GM21737 (cell line): ENCODE results near the gene VGF.
"Not testable (repeated sequence)": the region's sequence is repeated elsewhere in the genome, so short reads cannot be mapped to it uniquely, and the experiment has no call there.

Source experiments
- ATAC-seq: cut with Tn5 transposase; IDR thresholded peaks from one replicate; pipeline ENCODE4 v1.9.1; 2021; ENCODE audit warnings: mild to moderate bottlenecking, moderate library complexity; ENCODE audit not compliant: unreplicated experiment

The VGF gene

GRCh38 chr7:101121631-101121990 is 43.8 kb downstream of the VGF start:
- ATAC-seq: not testable (repeated sequence)

GRCh38 chr7:101120315-101120714 is 45.1 kb downstream of the VGF start:
- no peak for ATAC-seq

GRCh38 chr7:101119876-101120275 is 45.5 kb downstream of the VGF start:
- no peak for ATAC-seq

- no peak for ATAC-seq
These were observed 46.5 kb downstream of the VGF start for GRCh38 chr7:101118856-101119255.

GRCh38 chr7:101116898-101117297 is 48.5 kb downstream of the VGF start:
- no peak for ATAC-seq

- no peak for ATAC-seq
These were observed 50.2 kb downstream of the VGF start for GRCh38 chr7:101115215-101115614.

- no peak for ATAC-seq
These were observed 50.9 kb downstream of the VGF start for GRCh38 chr7:101114492-101114891.

- ATAC-seq: no peak
These were observed 51.5 kb downstream of the VGF start for GRCh38 chr7:101113836-101114235.

- not testable (repeated sequence) for ATAC-seq
These were observed 52.2 kb downstream of the VGF start for GRCh38 chr7:101113140-101113539.
